ENCODE results near the gene MUC5B. TPM values are rescaled to one million over a fixed set of nuclear protein-coding genes. Genes with fewer than 3 reads are reported as not detected.
A peak's percentile ranks its signal among the peaks of the same experiment; 100 is the strongest.
"Not testable (repeated sequence)": the region's sequence is repeated elsewhere in the genome, so short reads cannot be mapped to it uniquely, and the experiment has no call there.

MUC5B gene
- polyA plus RNA-seq, 5 donors: 0.04 to 0.54 (median 0.37) TPM

DNA sequence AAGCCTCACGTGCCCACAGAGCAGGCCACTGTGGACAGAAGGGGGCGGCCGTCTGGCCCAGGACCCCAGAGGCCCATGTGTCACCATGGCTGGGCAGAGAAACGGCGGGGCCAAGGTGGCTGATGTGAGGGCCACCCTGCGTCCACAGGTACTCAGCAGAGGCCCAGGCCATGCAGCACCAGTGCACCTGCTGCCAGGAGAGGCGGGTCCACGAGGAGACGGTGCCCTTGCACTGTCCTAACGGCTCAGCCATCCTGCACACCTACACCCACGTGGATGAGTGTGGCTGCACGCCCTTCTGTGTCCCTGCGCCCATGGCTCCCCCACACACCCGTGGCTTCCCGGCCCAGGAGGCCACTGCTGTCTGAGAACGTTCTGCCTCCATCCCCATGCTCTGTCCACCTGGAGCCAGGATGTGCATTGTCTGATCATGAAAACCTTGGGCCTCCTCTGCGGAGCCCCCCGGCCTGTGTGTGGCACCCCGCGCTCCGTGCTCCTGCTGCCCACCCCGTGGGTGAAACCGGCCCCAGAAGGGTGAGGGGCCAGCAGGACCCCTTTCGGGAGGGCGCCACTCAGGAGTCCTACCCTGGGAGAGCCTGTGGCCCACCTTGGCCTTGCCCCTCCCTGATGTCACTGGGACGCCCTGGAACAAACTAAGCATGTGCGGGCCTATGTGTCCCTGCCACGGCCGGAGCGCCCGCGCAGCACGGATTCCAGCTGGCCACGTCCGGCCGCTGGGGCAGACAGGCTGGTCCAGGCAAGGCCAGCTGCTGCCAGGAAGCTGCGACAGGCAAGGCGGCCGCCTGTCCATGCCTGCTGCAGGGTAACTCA is 38.6 kb downstream of the MUC5B start:
- DNase-seq: no peak

DNA sequence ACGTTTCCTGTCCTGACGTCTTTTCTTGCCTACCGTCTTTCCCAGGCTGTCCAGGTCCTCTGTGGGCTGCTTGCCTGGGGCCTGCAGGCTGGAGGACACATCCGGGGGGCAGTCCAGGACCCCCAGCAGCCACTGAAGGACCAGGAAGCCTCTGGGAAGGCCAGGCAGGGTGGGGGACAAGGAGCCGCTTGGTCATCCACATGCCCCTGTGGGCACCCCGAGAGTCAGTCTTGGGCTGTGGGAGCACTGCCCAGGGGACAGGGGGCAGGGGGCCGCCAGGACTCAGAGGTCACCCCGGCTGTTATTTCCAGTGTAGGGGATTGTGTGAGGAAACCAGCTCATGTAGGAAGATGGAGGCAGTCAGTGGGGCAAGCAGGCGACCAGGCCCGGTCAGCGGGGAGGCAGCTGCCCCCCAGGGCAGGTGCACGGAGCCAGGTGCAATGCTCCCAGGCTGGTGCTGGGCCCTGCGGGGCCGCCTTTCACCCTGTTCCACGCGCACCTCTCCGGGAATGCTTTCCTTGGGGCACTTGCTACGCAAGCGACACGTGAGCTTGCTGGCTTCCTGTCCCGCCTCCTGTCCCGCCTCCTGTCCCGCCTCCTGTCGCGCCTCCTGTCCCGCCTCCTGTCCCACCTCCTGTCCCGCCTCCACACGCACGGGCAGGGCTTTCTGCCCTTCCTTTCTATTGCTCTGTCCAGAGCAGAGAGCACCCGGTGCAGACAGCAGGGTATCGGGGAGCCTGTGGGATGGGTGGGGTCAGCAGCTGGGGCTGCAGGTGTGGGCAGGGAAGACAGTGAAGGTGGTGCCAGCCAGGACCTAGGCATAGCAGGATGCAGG is 39.5 kb downstream of the MUC5B start:
- peak; percentile 84 to 88 for DNase-seq

DNA sequence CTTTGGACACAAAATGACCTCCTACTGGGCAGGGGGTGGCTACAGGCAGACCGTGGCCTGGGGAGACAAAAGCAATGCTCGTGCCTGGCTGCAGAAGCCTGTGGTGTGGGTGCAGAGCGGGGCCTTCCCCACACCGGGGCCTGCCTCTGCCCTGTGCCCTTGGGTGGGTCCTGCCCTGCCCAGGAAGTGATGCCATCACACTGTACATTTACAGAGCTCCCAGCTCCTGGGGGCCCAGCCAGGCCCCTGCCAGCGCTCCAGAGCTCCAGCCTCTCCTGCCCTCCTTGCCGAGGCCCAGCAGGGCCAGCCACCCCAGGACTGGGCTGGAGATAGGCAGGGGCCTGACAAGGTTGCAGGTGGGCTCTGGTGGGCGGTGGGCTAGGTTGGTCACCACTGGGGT is 40.1 kb downstream of the MUC5B start:
- DNase-seq: no peak

DNA sequence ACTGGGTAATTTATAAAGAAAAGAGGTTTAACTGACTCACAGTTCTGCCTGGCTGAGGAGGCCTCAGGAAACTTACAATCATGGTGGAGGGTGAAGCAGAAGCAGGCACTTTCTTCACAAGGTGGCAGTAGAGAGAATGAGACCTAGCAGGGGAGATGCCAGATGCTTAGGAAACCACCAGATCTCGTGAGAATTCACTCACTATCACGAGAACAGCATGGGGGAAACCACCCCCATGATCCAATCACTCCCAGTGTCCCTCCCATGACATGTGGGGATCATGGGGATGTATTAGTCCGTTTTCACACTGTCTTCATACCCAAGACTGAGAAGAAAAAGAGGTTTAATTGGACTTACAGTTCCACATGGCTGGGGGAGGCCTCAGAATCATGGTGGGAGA is 41.6 kb downstream of the MUC5B start:
- not testable (repeated sequence) for DNase-seq

DNA sequence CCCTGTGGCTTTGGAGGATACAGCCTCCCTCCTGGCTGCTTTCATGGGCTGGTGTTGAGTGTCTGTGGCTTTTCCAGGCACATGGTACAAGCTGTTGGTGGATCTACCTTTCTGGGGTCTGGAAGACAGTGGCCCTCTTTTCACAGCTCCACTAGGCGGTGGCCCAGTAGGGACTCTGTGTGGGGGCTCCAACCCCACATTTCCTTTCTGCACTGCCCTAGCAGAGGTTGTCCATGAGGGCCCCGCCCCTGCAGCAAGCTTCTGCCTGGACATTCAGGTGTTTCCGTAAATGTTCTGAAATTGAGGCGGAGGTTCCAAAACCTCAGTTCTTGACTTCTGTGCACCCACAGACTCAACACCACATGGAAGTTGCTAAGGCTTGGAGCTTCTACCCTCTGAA is 42.6 kb downstream of the MUC5B start:
- DNase-seq: not testable (repeated sequence)

DNA sequence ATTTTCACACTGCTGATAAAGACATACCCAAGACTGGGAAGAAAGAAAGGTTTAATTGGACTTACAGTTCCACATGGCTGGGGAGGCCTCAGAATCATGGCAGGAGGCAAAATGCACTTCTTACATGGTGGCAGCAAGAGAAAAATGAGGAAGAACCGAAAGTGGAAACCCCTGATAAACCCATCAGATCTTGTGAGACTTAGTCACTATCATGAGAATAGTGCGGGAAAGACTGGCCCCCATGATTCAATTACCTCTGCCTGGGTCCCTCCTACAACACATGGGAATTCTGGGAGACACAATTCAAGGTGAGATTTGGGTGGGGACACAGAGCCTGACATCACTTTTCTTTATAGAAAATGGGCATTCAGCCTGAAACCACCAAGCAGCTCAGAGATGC is 44.1 kb downstream of the MUC5B start:
- DNase-seq: not testable (repeated sequence)

DNA sequence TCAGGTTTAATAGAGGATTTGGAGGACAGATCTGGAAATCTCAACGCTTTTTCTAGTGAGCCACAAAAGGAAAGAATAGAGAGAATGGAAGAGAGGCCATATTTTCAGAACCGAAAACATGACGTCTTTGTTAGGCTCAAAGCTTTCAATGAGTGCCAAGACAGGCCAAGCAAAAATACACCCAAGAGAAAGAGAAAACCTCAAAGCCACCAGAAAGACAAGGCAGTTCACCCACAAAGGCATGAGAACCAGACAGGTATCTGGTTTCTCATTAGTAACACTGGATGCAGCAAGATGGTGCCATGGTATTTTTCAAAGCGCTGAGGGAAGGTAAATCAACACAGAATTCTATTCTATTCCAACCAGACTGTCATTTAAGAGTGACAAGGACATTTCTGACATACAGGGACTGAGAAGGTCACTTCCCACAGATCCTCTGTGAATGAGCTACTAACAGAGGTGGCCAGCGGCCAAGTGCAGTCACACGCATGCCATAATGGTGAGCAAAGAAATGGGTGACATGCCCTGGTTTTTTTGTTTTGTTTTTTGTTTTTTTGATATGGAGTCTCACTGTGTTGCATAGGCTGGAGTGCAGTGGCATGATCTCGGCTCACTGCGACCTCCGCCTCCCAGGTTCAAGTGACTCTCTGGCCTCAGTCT is 44.7 kb downstream of the MUC5B start:
- DNase-seq: no peak

DNA sequence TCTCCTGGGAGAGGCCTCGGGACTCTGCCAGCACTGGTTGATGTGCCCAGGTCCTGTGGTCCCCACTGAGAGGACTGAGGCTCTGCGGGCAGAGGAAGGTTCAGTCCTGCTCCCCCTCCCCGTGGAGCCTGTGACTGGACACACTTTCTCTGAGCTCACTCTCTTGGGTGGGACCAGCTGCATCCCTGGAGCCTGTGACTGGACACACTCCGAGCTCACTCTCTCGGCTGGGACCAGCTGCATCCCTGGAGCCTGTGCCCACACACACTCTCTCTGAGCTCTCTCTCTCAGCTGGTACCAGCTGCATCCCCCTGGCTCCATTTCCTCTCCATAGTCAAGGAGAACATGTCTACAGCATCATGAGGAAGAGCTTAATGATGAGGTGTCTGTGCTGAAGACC is 47.1 kb downstream of the MUC5B start:
- DNase-seq: no peak

DNA sequence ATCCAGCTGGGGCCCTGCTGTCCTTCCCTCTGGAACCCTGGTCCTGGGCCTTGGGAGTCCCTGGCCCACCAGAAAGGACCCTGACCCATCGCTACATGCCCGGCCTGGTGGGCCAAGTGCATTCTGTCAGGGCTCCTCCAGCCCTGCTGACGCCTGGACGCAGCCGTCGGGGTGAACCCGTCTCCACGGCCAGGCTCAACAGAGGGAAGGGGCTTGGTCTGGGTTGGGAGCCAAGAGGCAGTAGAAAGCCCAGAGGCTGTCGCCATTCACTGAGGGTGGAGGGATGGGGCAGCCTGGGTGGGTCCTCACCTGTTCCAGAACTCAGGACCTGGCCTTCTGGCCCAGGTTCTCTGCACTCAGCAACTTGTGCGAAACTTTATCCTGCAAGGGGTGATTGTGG is 47.6 kb downstream of the MUC5B start:
- no peak for DNase-seq

DNA sequence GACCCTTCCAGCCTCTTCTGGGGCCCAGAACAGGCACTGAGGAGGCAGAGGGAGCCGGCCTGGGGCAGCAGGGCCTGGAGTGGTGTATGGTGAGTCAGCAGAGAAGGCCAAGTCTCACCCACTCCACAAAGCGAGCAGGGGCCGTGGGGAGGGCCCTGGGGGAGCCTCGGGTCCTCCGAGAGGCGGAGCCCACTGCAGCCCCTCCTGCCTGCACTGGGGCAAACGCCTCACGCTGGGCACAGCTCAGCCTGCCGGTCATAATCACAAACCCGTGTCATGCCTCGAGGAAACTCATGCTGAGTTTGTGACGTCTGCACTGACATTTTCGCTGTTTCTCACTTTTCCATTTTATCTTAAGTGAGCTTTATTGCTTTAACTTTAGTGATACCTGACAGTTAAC is 48.1 kb downstream of the MUC5B start:
- DNase-seq: no peak

DNA sequence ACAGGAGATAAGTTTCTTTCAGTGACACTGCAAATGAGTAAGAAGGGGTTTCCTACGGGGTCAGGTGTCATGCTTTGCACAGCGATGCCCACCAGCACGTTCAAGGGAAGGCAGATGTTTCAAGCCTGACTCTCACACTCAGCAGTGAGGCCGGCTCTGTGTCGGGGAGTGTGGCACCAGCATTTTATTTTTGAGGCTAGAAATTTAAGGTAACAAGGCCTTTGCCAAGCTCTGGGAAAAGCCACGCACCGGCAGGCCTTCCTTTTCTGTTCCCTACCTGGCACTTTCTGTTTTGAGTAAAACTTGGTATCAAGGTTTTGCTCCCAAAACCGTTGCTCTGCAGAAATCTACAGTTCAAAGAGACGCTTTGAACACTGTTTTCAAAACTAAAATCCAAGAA is 48.5 kb downstream of the MUC5B start:
- DNase-seq: no peak

DNA sequence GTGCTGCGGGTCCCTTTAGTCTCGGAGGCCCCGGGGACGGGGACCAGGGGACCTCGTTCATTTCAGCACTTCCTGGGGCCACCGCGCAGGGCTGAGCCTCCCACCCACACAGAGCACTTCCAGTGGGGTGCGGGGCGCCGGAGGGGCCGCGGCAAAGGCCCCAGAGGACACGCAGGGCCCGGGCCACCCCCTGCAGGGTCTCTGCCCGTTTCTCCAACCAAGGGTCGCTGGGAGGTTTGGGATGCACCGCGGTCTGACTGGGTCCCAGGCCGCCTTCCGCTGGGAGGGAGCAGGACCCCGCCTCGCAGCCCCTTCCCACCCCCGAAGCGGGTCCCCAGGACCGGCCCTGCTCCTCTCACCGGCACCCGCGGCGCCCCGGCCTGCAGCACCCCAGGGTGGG is 49.1 kb downstream of the MUC5B start:
- no peak for DNase-seq

DNA sequence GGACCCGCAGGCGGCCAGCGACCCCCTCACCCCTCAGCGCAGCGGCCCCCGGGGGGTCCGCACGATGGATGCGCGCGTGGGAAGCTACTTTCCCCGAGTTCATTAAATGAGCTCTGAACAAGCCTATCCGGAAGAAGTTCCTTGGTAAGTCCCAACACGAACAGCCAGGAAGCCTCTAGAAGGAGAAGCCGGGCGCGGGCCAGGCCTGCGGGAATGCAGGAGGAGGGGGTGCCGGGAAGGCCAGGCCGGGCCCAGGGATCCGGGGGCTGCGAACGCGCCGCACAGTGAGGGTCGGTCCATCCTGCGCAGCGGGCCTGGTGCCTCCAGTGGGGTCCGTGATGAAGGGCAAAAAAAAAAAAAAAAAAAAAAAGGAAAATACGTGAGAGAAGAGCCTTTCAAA is 49.7 kb downstream of the MUC5B start:
- no peak for DNase-seq

DNA sequence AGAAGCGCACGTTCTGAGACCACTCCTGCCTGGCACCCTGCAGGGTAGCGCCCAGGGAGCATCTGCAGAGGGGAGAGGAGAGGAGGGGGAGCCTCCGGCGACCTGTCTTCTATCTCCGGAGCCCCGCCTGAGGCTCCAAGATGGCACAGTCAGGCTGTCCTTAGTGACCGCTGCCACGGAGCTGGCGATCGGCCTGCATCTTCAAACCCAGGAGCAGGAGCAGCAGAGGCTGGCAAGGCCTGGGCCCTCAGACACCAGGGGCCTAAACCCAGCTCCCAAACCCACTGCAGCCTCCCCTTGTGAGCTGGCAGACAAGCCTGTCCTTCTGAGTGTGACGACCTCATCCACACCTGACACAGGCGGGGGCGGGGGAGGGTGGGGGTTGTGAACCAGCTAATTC is 51.6 kb downstream of the MUC5B start:
- no peak for DNase-seq

DNA sequence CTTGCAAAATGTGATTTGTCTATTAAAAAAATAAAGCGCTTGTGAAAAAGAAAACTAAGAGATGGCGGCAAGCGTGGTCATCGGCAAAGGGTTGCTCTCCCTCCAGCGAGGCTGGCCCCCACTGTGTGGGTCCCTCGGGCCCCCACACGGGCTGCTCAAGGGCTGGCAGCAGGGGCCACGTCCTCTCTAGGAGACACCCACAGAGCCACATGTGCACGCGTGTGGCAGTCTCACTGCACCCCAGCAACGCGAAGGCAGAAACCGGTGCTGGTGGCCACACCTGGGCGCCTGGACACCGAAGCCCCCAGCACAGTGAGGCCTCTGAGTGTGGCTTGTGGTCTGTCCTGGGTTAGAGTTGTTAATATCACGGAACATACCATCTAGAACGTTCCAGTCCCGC is 52.2 kb downstream of the MUC5B start:
- no peak for DNase-seq

DNA sequence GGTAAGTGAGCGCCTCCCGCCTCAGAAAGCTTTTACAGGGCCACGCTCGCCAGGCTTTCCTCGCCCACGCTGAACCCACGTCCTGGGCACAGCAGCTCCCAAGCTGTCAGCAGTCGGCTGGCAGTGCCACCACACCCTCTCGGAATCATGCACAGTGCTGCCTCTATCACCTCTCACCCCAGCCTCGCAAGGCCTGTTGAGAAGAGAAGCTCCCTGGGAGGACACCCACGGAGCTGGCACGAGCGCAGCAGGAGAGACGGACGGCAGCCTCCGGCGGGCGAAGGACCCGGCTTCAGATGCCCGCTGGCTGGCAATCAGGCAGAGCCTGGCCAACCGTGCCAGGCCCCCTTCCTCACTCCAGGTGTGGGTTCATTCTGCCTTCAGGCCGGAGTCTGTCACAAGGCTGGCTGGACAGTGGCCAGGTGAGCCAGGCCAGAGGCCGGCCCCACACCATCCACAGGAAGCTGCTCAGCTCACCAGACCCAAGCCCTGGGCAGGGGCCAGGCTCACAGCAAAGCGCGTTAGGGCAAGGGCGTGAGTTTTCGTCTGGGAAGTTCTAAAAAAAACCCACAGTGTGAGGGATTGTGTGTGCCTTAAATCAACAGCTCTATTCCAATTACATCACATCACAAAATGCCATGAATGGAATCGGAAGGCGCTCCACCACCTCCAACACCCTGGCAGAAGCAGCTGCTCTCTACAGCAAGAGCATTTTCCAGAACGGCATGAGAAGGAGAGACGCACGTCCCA is 53.4 kb downstream of the MUC5B start:
- no peak for DNase-seq

DNA sequence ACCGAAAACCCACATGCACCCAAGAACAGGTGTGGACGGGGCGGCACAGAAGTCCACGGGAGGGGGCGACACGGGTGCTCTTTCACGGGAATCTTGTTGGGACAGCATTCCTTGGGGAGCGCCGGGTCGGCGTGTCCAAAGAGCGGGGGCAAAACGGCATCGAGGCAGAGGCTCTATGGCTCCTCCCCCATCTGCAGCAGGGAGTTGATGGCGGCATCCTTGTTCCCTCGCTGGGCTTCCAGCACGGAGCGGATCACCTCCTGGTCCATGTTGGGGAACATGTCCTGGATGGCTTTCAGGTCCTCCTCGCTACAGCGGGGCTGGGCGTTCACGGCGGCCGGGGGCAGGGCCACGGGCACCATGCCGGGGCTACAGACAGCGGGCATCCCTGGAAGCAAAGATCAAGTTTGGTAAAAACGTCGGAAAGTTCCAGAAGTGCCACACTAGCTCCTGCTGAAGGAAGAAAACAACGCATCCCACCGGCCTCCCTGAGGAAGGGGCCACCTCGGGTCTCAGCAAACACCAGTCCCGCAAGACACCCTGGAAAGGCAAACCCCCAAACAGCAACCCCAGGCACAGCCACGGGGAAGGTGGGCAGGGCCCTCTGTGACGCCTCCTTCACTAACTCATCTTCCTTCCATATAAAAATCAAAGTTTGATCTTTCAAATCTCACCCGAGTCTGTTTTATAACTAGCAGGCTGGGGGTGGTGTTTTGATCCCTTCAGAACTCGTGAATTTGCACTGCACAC is 54.2 kb downstream of the MUC5B start:
- DNase-seq: no peak

DNA sequence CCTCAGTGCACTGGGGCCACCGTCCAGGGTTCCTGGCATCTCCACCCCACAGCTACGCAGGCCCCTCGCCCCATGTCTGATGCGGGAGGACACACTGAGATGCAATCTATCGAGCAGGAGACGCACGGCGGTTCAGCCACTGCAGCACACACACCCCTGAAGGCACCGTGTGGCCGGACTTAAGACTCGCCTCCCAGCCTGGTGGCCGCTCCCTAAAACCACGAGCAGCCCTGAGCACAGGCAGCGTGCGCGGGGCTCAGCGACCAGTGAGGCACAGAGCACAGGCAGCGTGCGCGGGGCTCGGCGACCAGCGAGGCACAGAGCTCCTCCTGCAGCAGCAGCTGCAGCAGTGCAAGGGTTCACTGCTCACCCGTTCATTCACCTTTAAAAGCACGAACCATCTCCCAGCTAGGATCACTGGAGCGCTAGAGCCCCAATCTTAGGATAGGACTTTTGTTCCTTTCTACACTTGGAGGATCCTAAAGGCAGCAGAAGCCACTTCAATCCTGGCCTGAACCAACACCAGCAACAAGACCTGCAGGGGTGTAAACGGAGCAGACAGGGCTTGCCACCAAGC is 55.2 kb downstream of the MUC5B start:
- no peak for DNase-seq

DNA sequence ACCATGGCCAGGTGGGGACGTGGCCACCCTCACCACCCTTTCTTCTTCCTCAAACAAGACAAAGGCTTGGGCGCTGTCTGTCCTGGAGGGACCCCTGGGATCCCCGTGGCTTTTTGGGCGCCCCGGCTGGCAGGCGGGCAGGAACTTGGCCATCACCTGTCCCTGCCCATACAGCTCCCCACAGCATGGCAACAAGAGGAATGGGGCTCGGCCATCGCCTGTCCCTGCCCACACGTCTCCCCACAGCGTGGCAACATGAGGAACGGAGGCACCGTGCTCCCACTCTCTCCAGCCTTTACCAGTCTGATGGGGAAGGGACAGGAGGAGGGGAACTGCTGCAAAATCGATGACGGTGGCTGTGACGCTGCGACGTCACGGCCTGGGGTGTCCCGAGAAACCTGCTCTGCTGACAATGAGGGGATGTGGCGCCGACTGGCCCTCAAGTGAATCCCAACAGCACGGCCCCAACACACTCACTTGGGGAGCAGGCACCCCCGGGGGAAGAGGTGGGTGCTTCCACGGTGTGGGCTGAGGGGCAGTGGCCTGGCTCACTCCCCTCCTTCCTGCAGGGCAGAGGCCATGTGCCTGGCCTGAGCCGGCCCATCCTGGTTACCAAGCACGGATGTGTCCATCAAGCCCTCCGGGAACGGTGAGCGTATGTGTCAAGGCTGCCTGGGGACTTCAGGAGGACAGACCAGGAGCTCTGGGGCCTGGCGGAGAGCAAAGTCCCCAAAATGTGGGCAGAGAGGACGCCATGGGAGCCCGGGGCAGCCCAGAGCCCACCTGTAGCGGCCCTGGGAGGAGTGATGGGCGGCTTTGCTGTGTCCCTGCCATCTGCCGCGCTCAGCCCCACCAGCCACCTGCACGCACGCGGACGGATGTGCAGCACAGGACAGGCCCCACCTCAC is 56.2 kb downstream of the MUC5B start:
- DNase-seq: no peak

DNA sequence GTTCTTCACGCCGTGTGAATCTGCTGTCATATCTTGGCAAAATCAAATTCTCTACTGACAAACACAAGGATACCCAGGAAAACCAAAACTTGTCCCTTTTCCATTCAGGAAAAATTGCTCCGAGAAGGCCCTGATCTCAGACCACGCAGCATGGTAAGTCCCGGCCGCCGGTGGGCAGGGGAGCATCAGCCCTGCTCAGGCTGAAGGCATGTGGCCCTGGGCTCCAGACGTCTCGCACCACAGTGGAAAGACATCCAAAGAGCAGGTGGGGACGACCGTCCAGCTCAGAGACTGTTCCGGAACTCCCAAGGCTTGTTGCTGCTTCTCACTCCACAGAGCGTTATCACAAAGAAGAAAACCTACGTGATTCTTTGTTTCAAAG is 56.8 kb downstream of the MUC5B start:
- DNase-seq: no peak
